Femur (tissue), 1 donor: Measurements from ENCODE around the gene PIK3R1.

Experiments used
- DNase-seq: peaks from one replicate; pipeline ENCODE4 v3.0.0-alpha.2; 2017

PIK3R1 gene

GRCh38 chr5:68299105-68299504 lies 83.5 kb downstream of the PIK3R1 start:
- DNase-seq, result no peak

- no peak for DNase-seq
Measured at GRCh38 chr5:68299575-68299974, 84.0 kb downstream of the PIK3R1 start.

GRCh38 chr5:68303038-68303738 lies 87.6 kb downstream of the PIK3R1 start:
- DNase-seq, result no peak

- DNase-seq, result no peak
Measured at GRCh38 chr5:68303754-68304420, 88.3 kb downstream of the PIK3R1 start.

- DNase-seq, result no peak
Measured at GRCh38 chr5:68304421-68305052, 89.0 kb downstream of the PIK3R1 start.

DNA sequence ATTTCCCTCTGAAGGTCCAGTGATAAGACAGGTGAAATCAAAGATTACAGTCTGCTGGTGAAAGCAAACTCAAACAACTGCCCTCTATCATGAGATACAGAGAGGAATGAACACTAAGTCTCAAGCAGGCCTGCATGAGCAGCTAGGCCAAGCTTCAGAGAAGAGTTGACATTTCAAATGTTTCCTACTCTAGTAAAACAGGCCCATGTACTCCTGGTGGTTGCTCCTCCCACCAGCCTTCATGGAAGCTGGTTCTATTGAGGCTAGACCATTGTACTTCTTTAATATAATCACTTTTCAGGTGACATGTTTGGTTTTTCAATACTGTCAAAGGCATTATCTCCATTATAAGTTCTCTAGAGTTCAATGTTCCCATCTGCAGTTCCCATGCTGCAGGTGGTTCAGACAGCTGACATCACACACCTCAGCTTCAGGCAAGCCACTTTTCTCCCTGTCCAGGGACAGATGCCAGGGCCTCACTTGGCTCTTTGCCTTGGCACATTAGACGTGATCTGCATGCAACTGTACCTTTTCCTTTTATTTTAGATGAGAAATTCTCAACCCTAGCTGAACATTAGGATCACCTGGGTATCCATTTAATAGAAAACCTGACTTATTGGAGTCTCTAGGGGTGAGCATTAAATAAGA lies 89.8 kb downstream of the PIK3R1 start:
- DNase-seq, result no peak

- no peak for DNase-seq
Measured at GRCh38 chr5:68306361-68307014, 90.9 kb downstream of the PIK3R1 start.

- DNase-seq, result no peak
Measured at GRCh38 chr5:68313336-68313735, 97.8 kb downstream of the PIK3R1 start.

- no peak for DNase-seq
Measured at GRCh38 chr5:68314465-68314864, 98.9 kb downstream of the PIK3R1 start.

DNA sequence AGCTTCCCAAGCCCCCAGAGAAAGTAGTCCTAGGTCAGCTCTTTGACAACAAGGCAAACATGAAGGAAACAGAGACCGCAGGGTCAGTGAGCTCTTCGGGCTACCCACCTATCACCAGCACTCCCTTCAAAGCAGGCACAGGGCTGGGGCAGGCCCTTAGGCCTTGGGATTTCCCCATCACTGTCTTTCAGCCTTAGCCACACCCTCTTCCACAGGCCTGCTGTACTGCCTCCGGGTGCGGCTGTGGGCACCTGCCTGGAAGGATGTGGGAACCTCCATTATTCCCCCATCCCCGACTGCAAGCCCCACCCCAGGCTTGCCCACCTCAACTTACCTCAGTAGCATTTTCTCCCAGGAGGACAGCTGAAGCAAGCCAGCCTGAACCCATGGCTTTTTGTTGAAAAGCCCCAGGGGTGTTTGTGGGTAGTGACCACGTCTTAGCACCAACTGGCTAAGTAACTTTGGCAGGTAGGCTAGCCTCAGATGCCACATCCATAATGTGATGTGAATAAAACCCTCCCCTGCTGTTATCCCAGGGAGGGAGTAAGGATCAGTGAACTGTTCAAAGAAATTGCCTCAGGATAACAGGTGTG lies 100.2 kb downstream of the PIK3R1 start:
- DNase-seq, result no peak

DNA sequence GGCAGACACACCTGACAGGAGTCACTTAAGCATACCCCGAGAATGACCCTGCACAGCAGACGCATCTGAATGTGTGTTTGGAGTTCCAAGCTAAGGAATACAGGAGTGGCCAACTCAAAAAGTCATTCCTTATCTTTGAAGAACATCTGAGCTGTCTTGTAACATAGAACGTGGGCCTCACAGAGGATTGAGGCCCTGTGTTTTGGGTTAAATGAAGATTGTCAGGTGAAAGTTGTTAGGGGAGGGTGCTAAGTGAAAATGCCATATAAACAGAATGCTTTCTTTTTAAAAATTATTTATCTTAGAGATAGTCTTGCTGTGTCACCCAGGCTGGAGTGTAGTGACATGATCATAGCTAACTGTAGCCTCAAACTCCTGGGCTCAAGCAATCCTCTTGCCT lies 100.9 kb downstream of the PIK3R1 start:
- no peak for DNase-seq

DNA sequence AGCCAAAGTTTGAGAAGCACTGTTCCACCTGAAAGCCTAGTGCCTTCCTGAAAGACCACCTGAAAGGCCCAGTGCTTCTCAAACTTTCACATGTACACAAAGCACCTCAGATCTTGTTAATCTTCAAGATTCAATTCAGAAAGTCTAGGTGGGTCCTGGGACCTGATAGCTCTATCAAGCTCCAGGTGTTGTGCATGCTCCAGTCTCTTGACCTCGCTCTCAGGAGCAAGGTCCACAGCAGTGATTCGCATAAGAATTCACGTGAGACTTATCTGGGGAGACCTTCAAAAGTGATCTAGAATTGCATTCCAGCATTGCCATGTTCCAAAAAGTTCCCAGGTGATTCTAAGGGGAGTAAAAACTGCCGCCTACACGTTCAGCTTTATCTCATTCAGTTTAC lies 102.1 kb downstream of the PIK3R1 start:
- no peak for DNase-seq

DNA sequence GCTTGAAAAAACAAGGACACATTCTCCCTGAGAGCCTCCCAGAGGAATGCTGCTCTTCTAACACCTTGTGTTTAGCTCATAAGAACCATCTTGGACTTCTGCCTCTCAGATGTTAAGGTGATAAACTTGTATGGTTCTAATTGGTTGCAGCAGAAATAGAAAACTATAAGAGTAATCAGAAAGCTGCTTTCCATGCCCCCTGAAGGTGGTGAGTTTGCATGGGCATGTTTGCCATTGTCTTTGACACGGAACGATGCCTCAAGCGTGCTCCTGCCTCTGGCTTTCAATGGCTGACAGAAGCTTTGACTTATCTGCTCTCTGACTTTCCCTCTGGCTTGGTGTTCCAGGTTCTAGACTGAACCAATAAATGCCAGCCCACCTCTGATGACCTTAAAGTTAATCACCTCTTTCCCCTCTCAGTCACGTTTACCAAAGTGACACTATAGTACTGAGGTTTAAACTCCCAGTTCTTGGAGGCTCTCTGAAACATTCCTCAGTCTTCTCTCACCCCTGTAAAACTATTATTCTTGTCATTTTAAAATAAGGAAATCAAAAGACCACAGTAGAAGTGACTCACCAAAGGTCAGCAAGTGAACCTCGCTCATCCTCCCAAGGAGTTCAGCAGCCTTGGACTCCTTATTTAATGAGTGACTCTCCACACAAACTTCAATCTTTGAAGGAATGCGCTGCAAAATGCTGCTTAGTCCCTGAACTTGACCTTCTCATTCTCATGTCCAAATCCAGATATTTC lies 103.6 kb downstream of the PIK3R1 start:
- DNase-seq, result no peak

- DNase-seq, result no peak
Measured at GRCh38 chr5:68319706-68320412, 104.3 kb downstream of the PIK3R1 start.

GRCh38 chr5:68320413-68320986 lies 104.9 kb downstream of the PIK3R1 start:
- no peak for DNase-seq

GRCh38 chr5:68325065-68325580 lies 109.6 kb downstream of the PIK3R1 start:
- no peak for DNase-seq

DNA sequence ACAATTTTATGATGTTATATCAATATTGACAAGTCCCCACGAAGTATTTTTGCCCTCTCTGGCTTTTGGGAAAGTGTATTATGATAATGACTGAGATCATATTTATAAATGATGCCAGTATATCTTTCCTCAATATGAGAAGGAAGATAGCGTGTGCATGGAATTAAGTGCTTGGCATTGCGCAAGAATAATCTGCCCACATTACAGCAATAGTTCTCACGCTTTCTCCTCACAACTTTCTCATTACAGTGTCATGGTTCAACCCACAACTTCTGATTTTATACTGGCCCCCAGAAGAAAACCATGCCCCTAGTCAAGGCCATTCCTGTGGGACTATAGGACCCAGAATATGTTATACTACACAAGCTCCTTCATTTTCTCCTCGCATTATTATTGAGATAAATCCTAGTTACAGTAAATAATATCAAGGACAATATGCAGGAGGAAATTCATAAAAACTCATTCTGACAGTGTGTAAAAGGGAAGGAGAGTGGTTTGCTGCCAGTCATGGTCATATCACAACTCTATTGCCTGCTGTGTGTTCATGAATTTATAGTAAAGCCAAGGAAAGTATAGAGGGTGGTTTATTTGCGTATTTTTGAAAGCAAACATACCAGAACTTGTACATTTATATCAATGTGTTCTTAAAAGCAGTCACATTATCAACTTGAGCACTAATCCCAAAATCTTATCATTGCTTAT lies 114.1 kb downstream of the PIK3R1 start:
- no peak for DNase-seq

DNA sequence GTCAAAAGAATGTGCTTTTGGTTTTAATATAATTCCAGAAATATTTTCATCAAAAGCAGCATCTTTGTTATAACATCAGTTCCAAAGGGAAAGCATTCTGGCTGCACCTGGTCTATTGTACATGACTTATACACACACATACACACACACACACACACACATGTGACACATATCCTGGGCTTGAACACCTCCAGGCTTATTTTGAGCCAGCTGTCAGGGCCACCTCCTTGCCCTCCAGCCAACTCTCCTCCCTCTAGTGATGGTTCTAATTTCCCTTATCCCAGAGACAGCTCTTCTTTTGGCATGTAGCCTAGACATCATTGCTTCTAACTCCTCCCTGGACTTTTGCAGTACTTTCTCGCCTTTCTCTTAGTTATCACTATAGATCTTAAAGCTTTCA lies 115.0 kb downstream of the PIK3R1 start:
- DNase-seq, result no peak

DNA sequence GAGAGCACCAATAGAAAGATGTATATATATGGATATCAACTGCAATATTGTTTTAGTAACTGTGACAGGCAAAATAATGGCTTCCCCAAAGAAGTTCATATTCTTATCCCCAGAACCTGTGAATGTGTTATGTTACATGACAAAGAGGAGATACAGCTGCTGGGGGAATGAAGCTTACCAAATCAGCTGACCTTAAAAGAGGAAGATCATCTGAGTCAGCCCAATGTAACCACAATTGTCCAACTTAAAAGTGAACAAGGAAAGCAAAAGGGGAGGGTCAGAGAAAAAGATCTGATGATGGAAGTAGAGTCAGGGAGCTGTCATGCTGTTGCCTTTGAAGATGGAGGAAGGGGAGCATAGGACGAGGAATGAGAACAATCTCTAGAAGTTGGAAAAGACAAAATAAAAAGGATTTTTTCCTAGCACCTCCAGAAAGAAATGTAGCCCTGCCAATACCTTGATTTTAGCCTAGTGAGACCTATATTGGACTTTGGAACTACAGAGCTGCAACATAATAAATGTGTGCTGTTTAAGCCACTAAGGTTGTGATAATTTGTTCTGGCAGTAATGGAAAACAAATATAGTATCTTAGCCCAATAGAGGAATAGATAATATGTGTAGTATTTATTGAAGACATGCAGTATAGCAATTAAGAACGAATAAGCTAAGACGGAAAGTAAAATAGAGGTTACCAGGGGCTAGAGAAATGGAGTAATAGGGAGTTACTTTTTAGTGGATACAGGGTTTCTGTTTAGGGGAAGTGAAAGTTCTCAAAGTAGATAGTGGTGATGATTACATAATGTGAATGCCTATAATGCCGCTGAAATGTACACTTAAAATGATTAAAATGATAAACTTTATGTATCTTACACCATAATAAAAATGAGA lies 115.9 kb downstream of the PIK3R1 start:
- DNase-seq, result no peak
